Testis (tissue), 3 donors: ENCODE results near the gene TENM4. TPM values are rescaled to one million over a fixed set of nuclear protein-coding genes. Genes with fewer than 3 reads are reported as not detected.

ENCODE experiments used
- DNase-seq: peaks from one replicate; pipeline ENCODE4 v3.0.0-alpha.2; 2019
- H3K27ac ChIP-seq, 2 donors: fragments of 200-600 bp; sonication (generic); one replicate each; pipeline ENCODE4 v1.5.1; 2019
- H3K27me3 ChIP-seq: fragments of 200-600 bp; sonication (generic); one replicate; pipeline ENCODE4 v1.5.1; 2019
- H3K36me3 ChIP-seq: fragments of 200-600 bp; sonication (generic); one replicate; pipeline ENCODE4 v1.5.1; 2017; ENCODE audit warnings: low read depth; ENCODE audit errors: missing control alignments
- H3K4me1 ChIP-seq: fragments of 200-600 bp; sonication (generic); one replicate; pipeline ENCODE4 v1.5.1; 2019
- H3K4me3 ChIP-seq, 2 donors: fragments of 200-600 bp; sonication (generic); one replicate each; pipeline ENCODE4 v1.5.1; 2017 to 2019
- H3K9me3 ChIP-seq: fragments of 200-600 bp; sonication (generic); one replicate; pipeline ENCODE4 v1.5.1; 2017
- CTCF ChIP-seq, 3 experiments: fragments of 450-650 bp in 2 of 3; fragments of 200-600 bp in 1 of 3; sonication (generic) in 1 of 3; IDR thresholded peaks; one replicate each; pipeline ENCODE4 v1.5.1; 2016 to 2019; ENCODE audit warnings: antibody characterized with exemption in 3 of 3, mild to moderate bottlenecking in 2 of 3, moderate library complexity in 1 of 3
- POLR2A ChIP-seq: fragments of 450-650 bp; IDR thresholded peaks from one replicate; pipeline ENCODE4 v1.6.1; 2017; ENCODE audit warnings: antibody characterized with exemption, mild to moderate bottlenecking, moderate library complexity
- WGBS, 2 donors: methylation state at CpG; one replicate each; pipeline ENCODE4 v1.1.5; 2018; 5-methylcytosine and 5-hydroxymethylcytosine counted together
- intact Hi-C: fragments of 100-400 bp; cut with DNase I; formaldehyde crosslinking; loops from one replicate; pipeline ENCODE4 v1.15.1; 2023; ENCODE audit warnings: low total_unique reads
- polyA plus RNA-seq: library from polyadenylated mRNA; stranded (reverse); fragments of 350-450 nt; fragmentation: Illumina TruSeq; extraction: RNeasy Lipid Tissue Mini Kit (QIAGEN cat#74804); gene quantifications from one replicate; pipeline ENCODE4 v1.2.3, GENCODE V29; 2014; ENCODE audit warnings: low read depth, low replicate concordance; ENCODE audit not compliant: insufficient read depth
- total RNA-seq, 2 donors: library from RNA; depleted of rRNA; stranded (reverse); fragments of >200 nt; gene quantifications; one replicate each; pipeline ENCODE4 v1.2.3, GENCODE V29; 2016

TENM4 gene
- total and polyA plus RNA-seq, 3 donors from 2014 or later = 10.6 to 17.9 (median 11.4) TPM

DNA sequence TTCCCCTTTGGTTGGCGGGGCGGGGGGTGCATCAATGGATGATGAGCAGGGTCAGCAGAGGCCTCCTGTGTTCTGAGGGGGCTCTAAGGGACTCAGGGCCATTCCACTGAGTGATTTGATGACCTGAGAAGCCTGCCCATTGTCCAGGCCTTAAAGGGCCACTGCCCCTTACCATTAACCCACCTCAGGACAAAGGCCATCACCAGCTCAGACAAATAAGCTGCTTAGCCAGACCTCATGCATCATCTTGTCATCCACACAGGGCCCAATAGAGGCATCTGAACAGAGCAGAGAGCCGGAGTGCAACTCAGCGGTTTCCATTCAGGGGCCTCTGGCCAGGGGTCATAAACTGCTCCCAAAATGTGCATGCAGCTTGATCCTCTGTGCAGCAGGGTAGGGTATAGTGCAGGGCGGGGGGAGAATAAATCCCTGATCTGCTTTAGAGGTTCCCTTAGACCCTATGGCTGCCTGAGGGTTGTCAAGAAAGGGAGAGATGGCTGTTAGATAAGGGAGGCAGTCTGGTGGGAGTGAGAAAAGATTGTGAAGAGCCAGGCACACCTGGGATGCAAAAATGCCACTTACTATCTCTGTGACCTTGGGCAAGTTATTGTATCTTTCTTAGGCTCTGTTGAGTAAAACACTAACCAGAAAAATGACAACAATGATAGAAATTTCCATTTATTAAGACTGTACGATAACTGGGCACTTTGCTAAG, 490.7 kb downstream of the TENM4 start:
- no peak for TF ChIP-seq CTCF (IDR thresholded peaks at IDR 0.05)
- no peak for TF ChIP-seq POLR2A
- H3K36me3 ChIP-seq = no peaks in the 10 kb centered on the region
- no peak for DNase-seq
- H3K27me3 ChIP-seq = no peaks in the 10 kb centered on the region
- no peak overlapping the region for H3K4me3 ChIP-seq
- 76 to 83% methylated on average over 6 of the region's 6 CpGs for WGBS, 2 donors
- no peaks in the 10 kb centered on the region for H3K9me3 ChIP-seq
- H3K4me1 ChIP-seq = no peaks in the 10 kb centered on the region
- H3K27ac ChIP-seq = no peak overlapping the region
- intact Hi-C loops = no loop called here

- TF ChIP-seq POLR2A (no peak), CTCF (IDR thresholded peaks at IDR 0.05) (no peak)
- Histone ChIP-seq H3K4me3 (no peak overlapping the region), H3K9me3 (no peaks in the 10 kb centered on the region), H3K27me3 (no peaks in the 10 kb centered on the region), H3K4me1 (no peaks in the 10 kb centered on the region), H3K36me3 (no peaks in the 10 kb centered on the region), H3K27ac (no peak overlapping the region)
- no peak for DNase-seq
- intact Hi-C loops = no loop called here
- 79 to 85% methylated on average over 8 to 10 of the region's 10 CpGs for WGBS, 2 donors
Observed at GRCh38 chr11:78946945-78947902, 493.6 kb downstream of the TENM4 start.

DNA sequence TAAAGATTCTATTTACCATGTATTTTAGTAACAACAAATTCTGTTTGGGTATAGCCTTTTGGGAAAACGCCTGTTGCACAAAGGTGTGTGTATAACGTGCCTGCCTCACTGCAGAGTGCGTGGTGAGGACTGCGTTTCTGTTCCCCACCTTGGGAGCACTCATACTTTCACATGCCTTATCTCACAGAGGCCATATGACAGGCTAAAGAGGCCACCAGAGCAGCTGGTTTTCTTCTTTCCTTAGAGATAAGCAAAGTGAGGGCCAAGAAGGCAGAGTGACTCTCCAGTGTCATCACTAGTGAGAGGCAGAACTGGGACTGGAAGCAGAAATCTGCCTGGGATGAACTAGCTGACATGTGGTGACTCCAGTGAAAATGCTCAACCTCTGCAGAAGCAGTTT, 497.0 kb downstream of the TENM4 start:
- DNase-seq = no peak
- H3K27me3 ChIP-seq = no peaks in the 10 kb centered on the region
- intact Hi-C loops = no loop called here
- H3K36me3 ChIP-seq = no peaks in the 10 kb centered on the region
- no peak overlapping the region for H3K4me3 ChIP-seq
- no peaks in the 10 kb centered on the region for H3K9me3 ChIP-seq
- TF ChIP-seq CTCF (IDR thresholded peaks at IDR 0.05) (no peak), POLR2A (no peak)
- WGBS, 2 donors = 83 to 86% methylated on average over 4 of the region's 4 CpGs
- no peaks in the 10 kb centered on the region for H3K4me1 ChIP-seq
- no peak overlapping the region for H3K27ac ChIP-seq

DNA sequence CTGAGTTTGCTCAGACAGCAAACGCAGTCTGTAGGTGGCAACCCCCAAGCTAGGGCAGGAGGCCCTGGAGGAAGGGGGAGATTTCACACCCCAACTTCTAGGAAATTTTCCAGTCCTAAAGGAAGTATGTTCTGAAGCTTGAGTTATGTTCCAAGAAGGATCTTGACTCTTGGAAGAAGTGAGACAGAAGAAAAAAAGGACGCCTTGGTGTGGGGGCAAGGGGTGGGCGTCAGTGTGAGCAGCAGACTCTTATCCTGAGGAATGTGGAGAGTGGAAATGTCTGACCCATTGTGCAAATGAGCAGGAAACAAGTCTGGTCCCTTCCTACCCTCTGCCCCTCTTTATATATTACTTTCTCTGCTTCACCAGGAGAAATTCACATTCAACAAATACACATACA, 497.7 kb downstream of the TENM4 start:
- intact Hi-C loops = no loop called here
- 61 to 62% methylated on average over 3 of the region's 3 CpGs for WGBS, 2 donors
- Histone ChIP-seq H3K27ac (no peak overlapping the region), H3K4me3 (no peak overlapping the region), H3K9me3 (no peaks in the 10 kb centered on the region), H3K4me1 (no peaks in the 10 kb centered on the region), H3K36me3 (no peaks in the 10 kb centered on the region), H3K27me3 (no peaks in the 10 kb centered on the region)
- TF ChIP-seq CTCF (IDR thresholded peaks at IDR 0.05) (no peak), POLR2A (no peak)
- DNase-seq = no peak
